DMS79 treated with DMSO at 0.1 percent for 48 hours (cell line): Measurements from ENCODE around the gene ATOH8.
A peak's percentile ranks its signal among the peaks of the same experiment; 100 is the strongest.

ENCODE experiments used
- DNase-seq: peaks from one replicate; lab custom pipeline; 2025; lab: John Stamatoyannopoulos, UW

ATOH8 gene

DNA sequence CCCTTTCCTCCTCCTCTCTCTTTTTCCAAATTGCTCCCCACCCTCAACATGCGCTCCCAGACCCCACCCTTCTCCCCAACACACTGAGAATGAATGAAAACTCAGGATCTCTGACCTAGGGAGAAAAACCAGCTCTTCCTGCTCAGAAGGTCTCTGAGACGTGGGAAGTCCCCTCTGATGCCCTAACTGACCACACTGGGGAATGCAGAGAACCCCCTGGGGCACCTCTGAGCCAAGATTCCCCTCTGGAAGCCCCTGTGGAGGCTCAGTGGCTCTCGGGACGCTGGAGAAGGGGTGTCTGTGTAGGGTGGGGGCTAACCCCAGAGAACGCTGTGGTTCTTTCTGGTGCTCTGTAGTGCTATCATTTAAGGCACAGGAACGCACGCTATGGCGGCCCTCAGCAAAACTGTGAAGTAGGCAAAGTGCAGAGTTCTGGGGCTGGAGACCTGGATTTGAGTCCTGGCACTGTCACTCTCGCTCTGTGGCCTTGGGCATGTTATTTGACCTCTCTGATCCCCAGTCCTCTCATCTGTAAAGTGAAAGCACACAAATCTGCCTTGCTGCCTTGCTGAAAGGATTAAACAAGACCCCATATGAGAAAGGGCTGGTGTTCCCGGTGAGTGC is 17.1 kb downstream of the ATOH8 start:
- no peak for DNase-seq

DNA sequence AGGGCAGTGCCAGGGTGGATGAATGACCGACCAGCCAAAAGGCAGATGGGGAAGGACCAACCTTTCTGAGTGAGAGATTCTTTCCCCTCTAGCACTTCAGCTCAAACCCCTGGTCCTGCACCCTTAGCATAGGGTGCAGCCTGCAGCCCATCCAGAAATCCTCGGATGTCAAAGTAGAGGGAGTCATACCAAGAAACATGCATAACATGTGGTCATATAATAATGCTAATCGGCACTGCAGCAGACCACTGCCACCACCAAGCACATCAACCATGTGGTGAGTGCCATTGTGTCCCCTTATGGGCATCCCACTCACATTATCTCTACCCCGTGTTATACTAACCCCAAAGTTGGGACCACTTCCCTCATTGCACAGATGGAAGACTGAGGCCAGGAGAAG is 17.7 kb downstream of the ATOH8 start:
- no peak for DNase-seq

DNA sequence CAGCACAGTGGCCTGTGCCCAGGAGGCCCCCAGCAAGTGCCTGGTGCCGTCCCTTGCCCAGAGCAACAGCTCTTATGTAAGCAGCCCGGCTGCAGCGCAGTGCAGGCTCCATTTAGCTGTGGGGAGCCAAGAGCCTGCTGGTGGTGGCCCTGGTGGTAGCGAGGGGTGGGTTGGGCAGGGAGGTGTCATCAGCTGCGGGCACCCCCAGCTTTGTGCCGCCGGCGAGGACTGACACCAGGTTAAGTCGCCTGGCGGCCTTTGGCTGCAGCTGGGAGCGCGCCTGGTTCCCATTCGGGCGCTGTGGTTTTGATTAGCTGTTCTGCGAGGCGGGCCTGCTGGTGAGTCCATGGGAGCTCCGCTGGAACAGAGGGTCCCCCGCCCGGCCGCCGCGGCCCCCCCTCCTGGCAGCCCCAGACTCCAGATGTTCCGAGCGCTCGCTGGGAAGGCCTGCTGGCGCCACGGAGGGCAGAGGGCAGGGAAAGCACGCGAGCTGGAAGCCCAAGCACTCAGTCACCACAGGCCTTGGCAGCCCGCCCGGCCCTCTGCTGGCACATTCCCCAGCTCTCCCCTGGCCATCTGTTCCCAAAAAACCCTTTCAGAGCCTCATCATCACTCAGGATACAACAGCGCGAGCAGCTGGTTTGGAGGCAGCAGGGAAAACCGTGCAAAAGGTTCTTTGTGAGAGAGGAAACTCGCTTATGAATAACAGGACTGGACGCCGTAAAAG is 18.4 kb downstream of the ATOH8 start:
- DNase-seq: peak; percentile 99

DNA sequence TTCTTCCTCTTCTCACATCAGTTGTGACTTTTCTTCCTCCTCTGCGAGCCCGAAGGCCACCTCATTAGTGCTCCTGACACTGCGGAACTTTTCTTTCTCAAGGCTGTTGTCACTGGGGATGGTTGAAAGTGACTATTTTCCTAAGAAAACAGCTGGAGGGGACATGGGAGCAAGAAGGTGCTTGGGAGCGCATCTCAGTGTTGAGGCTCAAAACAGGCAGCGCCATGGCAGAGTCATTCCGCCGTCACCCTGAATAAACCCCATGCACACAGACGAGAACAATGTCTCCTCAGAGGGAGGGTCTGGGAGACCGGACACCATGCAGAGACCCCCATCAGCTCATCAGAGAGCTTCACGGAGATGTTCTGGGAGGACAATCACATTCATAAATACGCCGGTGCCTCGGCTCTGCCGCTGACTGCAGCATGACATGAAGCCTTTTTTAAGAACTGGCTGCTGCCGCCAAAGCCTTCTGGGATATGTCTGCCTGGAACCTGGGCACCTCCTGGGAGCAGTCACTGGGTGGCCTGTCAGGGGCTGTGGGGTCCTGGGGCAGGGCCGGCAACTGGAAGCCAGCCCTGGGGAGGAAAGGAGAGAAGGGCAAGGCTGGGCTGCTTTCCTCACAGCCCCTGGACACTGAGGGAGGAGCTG is 19.2 kb downstream of the ATOH8 start:
- peak; percentile 61 for DNase-seq

DNA sequence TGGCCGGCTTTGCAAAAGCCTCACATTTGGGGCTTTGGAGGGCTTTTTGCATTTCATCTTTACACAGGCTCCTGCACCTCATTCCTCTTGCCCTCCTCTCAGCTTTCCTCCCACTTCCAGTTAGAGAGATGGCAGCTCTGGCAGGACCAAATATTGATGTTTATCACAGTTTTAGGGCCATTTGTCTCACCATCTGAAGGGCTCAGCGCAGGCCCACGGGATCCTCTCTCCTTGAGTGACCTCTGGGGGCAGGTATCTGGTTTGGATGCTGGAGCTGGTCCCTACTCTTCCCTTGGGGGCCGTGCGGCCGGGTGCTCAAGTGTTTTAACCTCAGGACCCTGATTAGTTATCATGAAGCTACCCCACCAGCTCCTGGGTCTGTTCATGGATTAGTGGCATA is 19.9 kb downstream of the ATOH8 start:
- DNase-seq: no peak

DNA sequence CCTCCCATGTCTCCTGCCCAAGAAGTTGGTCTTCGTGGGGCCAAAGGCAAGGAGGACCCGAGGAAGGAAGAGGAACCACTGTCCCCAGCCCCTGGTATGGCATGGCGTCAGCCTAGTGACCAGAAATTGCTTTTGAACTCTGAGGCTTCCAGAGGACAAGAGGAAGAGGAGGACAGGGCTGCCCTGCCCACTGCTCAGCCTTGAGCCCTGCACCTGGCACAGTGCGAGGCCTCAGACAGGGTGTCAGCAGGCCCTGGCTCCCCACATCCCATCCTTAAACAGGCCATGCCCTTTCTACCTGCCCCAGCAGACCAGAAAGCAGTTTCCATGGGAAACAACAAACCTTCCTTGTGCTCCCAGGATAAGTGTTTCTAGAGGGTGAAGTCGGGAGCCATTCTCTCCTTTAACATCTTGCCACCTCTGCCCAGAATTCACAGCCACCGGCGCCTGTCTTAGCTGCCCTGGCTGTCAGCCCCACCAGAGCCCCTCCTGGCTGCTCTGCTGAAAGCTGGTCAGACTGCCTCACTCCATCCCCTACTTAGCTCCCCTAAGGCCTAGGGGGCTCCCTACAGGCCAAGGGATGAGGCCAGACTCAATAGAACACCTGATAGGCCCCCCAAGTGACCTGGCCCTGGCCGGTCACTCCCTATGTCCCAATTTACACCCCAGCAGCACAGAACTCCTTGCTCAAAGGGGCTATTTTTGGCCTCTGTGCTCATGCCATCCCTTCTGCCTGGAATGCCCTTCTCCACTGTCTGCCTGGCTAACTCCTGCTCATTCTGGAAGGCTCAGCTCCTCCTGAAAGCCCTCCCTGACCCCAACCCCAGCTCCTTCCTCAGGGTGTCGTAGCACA is 20.6 kb downstream of the ATOH8 start:
- DNase-seq: no peak

DNA sequence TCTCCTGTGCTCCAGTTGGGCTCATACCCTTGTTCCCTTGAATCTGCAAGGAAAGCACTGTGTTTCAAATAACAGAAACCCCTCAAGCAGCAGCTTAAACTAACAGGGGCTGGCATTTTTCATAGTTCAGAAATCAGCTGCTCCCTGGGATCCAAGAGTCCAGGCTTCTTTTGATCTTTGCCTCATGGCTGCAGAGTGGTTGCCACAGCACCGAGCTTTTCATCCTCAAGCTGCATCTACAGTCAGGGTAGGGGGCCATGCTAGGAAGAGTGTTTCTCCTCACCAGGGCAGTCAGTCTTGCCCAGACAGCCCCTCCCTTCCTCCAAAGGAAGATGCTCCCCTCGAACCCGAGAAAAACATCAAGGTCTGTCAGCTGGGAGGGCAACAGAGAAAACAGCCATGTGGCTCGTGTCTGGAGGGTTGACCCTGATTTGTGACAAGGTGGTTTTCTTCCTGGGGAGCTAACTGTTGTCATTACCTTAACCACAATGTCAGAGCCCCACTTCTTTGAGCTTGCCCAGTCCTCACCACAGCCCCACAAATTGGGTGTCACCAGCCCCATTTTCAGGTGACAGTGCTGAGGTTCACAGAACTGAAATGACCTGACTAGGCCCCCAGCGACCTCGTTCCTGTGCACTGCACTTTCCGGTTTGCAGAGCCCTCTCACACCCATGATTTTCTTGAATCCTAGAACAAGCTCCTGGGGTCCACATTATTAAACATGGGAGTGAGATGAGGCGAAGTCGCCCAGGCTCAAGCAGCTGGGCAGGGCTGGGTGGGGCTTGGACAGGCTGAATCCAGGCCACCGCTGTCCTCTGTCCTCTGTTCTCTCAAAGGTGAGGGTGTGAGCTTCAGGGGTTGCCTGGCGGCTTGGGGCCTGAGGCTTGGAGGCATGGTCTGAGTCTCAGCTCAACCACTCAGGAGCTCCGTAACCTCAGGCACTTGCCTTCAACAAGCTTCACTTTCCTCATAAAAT is 21.9 kb downstream of the ATOH8 start:
- DNase-seq: no peak

DNA sequence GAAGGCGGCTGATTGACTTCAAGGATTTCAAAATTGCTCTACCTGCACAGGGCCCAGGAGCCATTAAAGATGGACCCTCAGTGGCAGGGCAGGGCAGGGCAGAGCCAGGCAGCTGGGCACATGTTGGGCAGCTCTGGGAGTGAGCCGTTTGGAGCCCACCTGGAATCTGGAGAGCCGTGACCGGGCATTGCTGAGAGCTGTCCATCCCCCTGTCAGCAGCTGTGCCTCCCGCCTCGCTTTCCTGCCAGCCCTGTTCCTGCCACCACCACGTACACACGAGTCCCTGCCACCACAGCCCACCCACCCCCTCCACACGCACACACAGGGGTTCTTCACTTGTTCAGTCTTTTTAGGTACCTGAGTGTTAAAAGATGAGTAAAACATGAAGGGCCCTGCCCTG is 22.9 kb downstream of the ATOH8 start:
- no peak for DNase-seq

DNA sequence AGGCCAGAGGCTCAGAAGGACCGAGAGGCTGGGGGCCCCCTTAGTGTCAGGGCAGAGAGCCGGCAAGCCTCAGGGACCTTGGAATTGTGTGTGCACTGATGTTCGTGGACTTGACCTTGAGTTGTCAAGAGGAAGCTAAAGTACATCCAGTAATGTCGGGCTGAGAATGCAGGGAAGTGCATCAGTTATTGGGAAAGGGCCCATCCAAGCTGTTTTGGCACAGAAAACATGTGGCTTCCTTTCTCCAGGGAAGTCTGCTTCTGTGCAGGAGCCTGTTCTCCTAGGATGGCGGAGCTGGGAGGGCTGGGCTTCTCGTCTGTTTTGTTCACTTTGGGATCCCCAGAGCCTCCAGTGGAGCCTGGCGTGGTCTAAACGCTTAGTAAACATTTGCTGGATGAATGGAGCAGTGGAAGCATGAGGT is 23.7 kb downstream of the ATOH8 start:
- DNase-seq: no peak

DNA sequence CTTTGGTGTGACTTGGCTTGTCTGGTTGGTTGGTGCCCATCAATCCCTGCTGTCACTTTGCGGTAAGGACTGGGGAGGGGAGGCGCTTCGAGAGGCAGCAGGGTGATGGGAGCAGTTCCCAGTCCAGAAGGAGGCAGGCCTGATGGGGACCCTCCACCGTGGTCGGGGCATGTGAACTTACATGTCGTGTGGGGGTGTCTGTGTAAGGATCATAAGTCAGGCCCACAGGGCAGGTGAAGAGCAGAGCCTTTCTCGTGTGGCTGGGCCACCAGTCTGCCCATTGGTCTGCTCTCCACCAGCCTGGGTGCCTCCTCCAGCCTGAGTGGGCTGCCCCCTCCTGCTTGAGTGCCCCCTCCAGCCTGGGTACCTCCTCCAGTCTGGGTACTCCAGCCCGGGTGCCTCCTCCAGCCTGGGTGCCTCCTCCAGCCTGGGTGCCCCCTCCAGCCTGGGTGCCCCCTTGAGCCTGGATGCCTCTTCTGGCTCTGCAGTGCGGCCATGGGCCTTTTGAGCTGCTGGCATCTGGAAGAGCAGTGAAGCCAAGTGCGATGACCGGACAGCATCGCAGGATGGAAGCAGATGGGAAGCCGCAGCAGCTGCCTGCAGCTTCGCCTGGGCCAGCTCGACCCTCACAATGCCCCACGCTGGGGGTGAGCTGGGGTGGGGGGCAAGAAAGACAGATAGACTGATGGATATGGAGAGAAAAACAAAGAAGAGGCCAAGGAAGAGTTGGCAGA is 25.0 kb downstream of the ATOH8 start:
- DNase-seq: no peak

DNA sequence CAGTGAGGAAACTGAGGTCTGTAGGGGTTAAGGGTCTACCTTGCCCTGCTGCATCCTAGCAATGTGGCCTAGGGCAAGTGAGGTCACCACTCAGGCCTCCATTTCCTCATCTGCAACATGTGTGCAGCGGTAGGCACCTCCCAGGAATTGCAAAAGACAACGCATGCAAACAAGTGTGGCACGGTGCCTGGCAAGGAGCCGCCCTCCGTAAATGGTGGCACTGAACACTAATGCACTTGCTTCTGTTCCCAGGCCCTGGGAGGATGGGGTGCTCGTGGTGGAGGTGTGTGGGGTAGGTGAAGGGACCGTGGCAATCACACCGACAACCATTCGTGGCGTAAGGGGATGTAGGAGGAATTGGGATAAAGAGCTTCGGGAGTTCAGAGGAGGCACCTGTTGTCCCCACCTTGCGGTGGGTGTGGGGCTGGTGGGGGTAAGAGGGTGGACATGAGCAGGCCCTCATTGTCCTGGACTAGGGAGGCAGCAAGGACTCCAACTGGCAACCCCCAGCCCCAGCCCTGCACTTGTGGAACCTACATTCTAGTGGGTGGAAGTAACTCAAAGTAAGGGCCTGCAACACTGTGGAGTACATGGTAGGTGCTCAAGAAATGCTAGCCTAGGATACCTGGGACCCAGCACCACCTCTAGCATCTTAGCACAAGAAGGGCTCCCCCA is 26.0 kb downstream of the ATOH8 start:
- DNase-seq: no peak

DNA sequence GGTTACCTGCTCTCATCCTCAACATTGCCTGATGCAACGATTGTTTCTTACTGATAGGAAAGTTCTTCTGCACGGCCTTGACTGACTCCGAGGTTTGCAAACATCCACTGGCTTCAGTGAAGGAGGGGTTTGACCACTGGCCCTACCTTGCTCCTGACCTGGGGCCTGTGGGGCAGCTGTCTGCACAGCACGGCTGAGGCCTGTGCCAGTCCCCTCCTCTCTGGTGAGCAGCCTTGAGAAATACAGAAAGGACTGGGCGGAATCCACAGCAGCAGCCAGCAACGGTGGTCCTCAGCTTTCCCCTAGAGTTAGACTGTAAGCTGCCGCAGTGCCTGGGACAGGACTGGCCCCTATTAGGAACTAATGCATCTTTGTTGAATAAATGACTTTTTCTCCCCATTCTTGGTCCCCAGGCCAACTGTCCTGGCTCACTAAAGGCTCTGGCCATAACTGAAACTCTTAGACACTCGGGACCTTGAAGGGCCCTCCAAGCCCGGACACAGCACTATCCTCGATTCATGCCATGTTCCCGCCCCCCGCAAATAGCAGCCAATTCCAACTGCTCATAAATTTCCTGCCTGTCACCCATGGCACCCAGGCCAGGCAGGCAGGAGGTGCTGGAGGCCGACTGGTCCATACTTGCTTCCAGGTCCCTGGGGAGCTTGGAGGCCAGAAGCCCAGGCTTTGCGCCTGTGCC is 26.7 kb downstream of the ATOH8 start:
- no peak for DNase-seq

DNA sequence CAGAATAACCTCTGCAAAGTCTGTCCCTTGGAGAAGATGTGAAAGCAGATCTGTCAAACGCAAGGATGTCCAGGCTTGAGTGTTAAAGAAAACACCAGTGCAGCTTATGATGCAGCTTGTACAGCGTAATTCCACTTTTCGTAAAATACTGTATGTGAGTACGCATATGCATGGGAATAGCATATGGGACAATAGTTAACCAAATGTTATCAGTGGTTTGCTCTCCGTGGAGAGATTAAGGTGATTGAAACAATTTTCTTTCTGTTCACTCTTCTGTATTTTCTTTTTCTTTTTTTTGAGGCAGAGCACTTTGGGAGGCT is 27.2 kb downstream of the ATOH8 start:
- no peak for DNase-seq

DNA sequence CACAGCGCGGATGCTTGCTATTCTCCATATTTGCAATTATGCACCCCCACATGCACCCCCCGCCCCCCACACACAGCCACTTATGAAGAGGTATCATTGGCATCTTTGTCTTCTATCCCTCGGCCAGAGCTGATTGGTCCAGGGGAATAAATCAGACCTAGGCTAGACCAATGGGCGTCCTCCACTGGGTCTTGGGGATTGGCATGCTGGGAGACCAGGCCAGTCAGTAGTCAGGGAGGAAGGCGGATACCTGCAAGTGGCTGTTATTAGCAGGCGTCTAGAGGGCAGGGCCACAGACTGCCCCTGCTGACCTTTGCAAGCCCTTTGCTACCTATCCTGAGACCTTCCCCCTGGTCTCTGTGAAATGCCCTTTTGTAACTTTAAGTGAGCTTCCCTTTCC is 30.0 kb downstream of the ATOH8 start:
- DNase-seq: no peak

DNA sequence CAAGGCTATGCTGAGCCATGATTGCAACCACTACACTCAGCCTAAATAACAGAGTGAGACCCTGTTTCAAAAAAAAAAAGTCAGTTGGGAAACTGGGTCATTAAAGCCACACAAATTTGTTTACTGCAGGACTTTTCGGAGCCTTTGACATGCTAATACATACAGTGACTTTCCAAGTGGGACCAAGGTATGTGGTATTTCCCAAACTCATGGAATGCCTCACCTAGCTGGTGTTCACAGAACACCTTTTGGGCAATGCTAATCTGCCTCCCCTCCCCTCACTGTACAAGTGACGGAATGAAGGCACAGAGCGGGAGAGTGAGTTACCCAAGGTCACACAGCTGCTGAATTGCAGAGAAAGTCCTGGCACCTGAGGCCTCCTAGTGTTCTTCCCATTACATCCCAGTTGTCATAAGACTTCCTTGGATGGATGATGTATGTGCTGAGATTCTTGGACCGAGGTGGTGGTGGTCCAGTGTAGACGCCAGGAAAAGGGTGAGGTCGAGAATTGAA is 30.7 kb downstream of the ATOH8 start:
- DNase-seq: no peak

DNA sequence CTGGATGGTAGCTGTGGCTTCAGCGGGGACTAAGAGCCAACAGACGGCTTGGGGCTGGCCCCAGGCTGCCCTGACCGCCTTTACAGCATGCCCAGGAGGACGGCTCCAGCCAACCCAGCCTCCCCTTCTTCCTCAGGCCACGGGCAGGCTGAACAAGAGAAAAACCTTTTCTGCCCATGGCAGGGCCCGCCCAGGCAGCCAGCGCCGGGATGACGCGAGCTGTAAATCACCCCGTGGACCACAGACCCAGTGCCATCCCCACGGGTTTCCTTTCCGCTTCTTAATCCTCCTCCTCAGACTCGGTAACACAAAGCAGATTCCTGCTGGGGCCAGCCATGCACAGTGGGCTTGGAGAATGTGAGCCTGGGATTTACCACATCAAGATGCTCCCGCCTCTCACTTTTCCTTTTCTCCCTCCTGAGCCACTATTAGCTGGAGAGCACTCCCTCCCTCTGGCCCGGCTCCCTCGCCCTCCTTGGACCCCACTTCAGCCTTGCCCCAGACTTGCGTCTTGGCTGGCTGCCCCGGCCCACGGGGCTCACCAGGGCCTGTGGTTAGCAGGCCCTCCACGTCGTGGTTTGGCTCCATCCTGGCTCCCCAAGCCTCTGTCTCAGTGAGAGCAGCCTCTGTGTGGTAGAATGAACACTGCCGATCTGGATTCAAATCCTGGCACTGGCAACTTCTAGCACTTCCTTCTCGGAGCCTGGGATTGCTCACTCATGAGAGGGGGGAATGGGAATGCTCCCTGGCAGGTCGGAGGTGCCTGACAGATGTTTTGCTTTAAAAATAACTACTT is 31.4 kb downstream of the ATOH8 start:
- peak; percentile 77 for DNase-seq

DNA sequence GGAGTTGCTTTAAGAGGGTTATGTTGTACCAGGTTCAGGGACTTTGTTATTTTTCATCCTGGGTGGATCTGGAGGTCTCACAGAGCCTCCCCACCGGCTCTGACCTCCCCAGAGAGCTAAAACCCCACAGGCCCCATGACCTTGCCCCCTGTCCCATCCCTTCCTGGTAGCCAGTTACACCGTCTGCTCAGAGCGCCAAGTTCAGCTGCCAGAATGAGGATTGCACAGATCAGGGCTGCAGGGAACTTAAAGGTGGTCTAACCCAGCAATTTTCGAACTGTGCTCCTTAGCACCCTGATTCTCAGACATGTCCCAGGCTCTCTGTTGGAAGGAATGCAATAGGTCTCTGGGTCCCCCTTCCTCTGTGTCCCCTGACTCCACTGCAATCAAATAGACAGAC is 32.1 kb downstream of the ATOH8 start:
- DNase-seq: no peak

DNA sequence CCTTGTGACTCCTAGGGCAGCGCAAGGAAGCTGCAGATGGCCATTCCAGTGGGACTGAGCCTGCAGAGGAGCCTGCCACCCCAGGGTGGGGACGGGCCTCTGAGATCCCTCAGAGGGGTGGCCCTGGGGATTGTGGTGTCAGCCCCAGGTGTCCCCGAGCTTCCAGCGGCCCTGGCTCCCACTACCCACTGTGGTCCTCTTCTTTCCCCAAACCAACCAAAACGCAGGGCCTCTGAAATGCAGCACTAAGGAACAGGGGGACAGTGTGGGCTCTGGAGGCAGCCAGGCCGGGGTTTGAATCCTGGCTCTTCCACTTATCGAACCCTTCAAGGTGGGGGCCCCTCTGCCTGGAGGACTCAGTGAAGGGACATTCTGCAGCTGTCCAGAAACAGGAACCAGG is 32.7 kb downstream of the ATOH8 start:
- no peak for DNase-seq

DNA sequence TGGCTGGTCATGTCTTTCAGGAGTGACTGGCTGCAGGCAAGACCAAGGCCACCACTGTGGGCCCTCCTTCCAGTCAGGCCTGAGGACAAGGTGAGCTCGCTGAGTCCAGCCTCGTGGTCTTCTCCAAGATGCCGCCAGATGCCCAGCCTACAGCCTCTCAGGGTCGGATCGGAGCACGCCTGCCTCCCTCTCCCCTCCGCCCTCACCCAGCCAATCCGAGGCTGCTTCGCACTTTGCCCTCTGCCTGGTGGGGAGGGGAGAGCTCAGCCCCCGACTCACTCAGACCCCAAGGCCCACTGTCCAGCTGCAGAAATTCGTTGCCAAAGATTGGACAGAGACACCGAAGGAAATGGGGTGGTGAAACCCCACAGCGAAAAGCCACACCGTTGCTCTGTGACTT is 33.1 kb downstream of the ATOH8 start:
- DNase-seq: no peak
